ENCODE results near the gene SYT11.
"Not testable (repeated sequence)": the region's sequence is repeated elsewhere in the genome, so short reads cannot be mapped to it uniquely, and the experiment has no call there.

SYT11 gene

GRCh38 chr1:155919801-155920200, 60.4 kb downstream of the SYT11 start:
- CTCF ChIA-PET, result interaction anchor here (1.6 kb wide), 1 partner anchor 70 kb away, joined by 7 read pairs; no protein-coding TSS in a partner anchor
- POLR2A ChIA-PET, result interaction anchor here (1.0 kb wide), 1 partner anchor 42 kb away, joined by 3 read pairs; no protein-coding TSS in a partner anchor
- no peak for DNase-seq (ENCODE audit: low read depth, low spot score)
- H3K4me3 ChIP-seq (ENCODE audit: low read depth, low read length), result no peak overlapping the region
- TF ChIP-seq CTCF (IDR thresholded peaks at IDR 0.05; ENCODE audit: insufficient read depth, low read length, missing control alignments), result no peak

DNA sequence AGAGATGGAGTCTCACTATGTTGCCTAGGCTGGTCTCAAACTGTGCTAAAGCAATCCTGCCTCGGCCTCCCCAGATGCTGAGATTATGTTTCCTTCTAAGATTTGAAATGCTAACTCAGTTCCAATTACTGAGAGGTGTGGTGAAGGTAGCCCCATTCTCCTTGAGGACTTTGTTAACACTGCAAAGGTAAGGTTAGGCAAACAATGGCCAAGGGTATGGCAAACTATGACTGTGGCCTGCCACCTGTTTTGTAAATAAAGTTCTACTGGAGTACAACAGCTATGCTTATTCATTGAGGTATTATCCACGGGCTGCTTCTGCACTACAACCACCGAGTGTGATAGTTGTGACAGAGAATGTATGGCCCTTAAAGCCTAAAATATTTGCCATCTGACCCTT, 61.4 kb downstream of the SYT11 start:
- no peak overlapping the region for H3K4me3 ChIP-seq (ENCODE audit: low read depth, low read length)
- ChIA-PET CTCF (interaction anchor here (1.0 to 3.5 kb wide), 4 partner anchors 11 to 145 kb away, joined by 3 to 12 read pairs (median 8); no protein-coding TSS in a partner anchor), POLR2A (interaction anchor here (1.0 kb wide), 1 partner anchor 41 kb away, joined by 3 read pairs; no protein-coding TSS in a partner anchor)
- TF ChIP-seq CTCF (IDR thresholded peaks at IDR 0.05; ENCODE audit: insufficient read depth, low read length, missing control alignments), result no peak
- no peak for DNase-seq (ENCODE audit: low read depth, low spot score)

DNA sequence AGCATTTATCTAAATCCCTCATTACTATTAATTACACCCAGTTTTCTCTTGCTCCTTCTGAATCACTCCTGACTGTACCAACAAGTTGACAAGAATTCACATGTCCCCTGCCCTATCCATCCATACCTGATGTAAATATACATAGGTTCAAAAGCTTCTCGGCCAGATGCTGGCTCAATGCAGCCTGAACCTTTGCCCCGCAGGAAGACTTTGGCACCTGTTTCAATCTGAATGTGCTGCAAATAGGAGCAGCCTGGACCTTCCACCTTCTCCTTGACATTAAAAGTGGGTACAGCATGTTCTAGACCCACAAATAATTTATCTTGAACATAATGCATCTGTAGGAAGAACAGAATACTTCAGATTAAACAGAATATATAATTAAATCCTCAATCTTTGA, 66.1 kb downstream of the SYT11 start:
- no peak overlapping the region for H3K4me3 ChIP-seq (ENCODE audit: low read depth, low read length)
- no peak for TF ChIP-seq CTCF (IDR thresholded peaks at IDR 0.05; ENCODE audit: insufficient read depth, low read length, missing control alignments)
- DNase-seq (ENCODE audit: low read depth, low spot score), result no peak
- ChIA-PET POLR2A (no interaction called here), CTCF (no interaction called here)

DNA sequence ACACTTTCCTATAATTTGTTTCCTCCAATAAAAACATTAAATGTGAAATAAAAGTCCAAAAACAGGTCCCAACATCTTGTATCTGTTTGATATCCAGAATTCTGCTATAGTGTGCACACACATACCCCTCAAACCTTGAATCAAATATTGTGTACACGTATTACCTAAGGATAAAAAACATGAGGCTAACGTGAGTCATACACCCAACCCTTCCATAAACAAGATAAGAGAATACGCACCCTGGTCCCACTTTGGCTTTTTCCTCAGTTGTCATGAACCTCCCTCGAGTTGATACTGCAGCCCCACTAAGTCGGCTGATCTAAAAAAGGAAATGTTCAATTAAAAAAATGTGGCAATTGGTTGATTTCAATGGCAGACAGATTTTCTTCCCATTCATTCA, 69.7 kb downstream of the SYT11 start:
- TF ChIP-seq CTCF (IDR thresholded peaks at IDR 0.05; ENCODE audit: insufficient read depth, low read length, missing control alignments), result no peak
- no peak overlapping the region for H3K4me3 ChIP-seq (ENCODE audit: low read depth, low read length)
- DNase-seq (ENCODE audit: low read depth, low spot score), result no peak
- CTCF ChIA-PET, result interaction anchor here (1.0 kb wide), 1 partner anchor 10 kb away, joined by 3 read pairs; no protein-coding TSS in a partner anchor
- POLR2A ChIA-PET, result no interaction called here

DNA sequence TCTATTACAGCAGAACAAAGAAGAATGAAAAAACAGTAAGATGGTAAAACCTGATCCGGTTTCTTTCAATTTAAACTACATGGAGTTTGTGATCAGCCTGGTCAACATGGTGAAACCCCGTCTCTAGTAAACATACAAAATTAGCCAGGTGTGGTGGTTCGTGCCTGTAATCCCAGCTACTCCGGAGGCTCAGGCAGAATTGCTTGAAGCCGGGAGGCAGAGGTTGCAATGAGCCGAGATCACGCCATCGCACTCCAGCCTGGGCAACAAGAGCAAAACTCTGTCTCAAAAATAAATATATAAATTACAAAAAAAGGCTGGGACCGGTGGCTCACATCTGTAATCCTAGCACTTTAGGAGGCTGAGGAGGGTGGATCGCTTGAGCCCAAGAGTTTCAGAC, 71.4 kb downstream of the SYT11 start:
- not testable (repeated sequence) for H3K4me3 ChIP-seq (ENCODE audit: low read depth, low read length); DNase-seq (ENCODE audit: low read depth, low spot score)
- ChIA-PET CTCF (interaction anchor here (1.2 to 4.1 kb wide), 6 partner anchors 8 to 135 kb away, joined by 3 to 17 read pairs (median 5); no protein-coding TSS in a partner anchor), POLR2A (interaction anchor here (1.0 to 1.1 kb wide), 3 partner anchors 10 to 53 kb away, joined by 3 to 4 read pairs (median 3); no protein-coding TSS in a partner anchor)

- ChIA-PET POLR2A (interaction anchor here (1.0 to 1.4 kb wide), 4 partner anchors 9 to 52 kb away, joined by 3 to 4 read pairs (median 3); no protein-coding TSS in a partner anchor), CTCF (interaction anchor here (1.0 to 4.2 kb wide), 6 partner anchors 10 to 135 kb away, joined by 3 to 60 read pairs (median 9); no protein-coding TSS in a partner anchor)
- TF ChIP-seq CTCF (IDR thresholded peaks at IDR 0.05; ENCODE audit: insufficient read depth, low read length, missing control alignments), result no peak
- no peak for DNase-seq (ENCODE audit: low read depth, low spot score)
- H3K4me3 ChIP-seq (ENCODE audit: low read depth, low read length), result no peak overlapping the region
Measured at GRCh38 chr1:155931332-155932038, 72.1 kb downstream of the SYT11 start.
